Activated B cell treated with CpG ODN at 0.5 μM for 24 hours (primary cell): ENCODE measurements around the gene SLC9C2. TPM values are rescaled to one million over a fixed set of nuclear protein-coding genes. Genes with fewer than 3 reads are reported as not detected.
"Not testable (repeated sequence)": the region's sequence is repeated elsewhere in the genome, so short reads cannot be mapped to it uniquely, and the experiment has no call there.

Source experiments
- ATAC-seq: fragments of 200-7000 bp; cut with Tn5 transposase; one replicate; pipeline ENCODE4 v1.10.0; 2021; ENCODE audit warnings: low read depth, mild to moderate bottlenecking, moderate library complexity
- CTCF ChIA-PET: fragments of 350-600 bp; sonication (Branson Sonifier 250); formaldehyde crosslinking; loops from one replicate; lab custom pipeline; 2021; ENCODE audit warnings: antibody characterized with exemption; lab: Charles Lee
- POLR2A ChIA-PET: fragments of 350-600 bp; sonication (Branson Sonifier 250); formaldehyde crosslinking; loops from one replicate; lab custom pipeline; 2021; ENCODE audit warnings: antibody characterized with exemption; lab: Charles Lee
- DNase-seq: peaks from one replicate; pipeline ENCODE4 v3.0.0; 2022
- H3K27ac Mint-ChIP-seq: one replicate; pipeline ENCODE4 v1.8.0; 2020; ENCODE audit warnings: mixed read lengths
- H3K27me3 Mint-ChIP-seq: one replicate; pipeline ENCODE4 v1.8.0; 2021; ENCODE audit warnings: mixed read lengths
- H3K36me3 Mint-ChIP-seq: one replicate; pipeline ENCODE4 v1.8.0; 2021; ENCODE audit warnings: low read depth, mixed read lengths
- H3K4me1 Mint-ChIP-seq: one replicate; pipeline ENCODE4 v1.8.0; 2021; ENCODE audit warnings: mixed read lengths
- H3K4me3 Mint-ChIP-seq: one replicate; pipeline ENCODE4 v1.8.0; 2020; ENCODE audit warnings: mild to moderate bottlenecking, mixed read lengths
- H3K9me3 Mint-ChIP-seq: one replicate; pipeline ENCODE4 v1.8.0; 2020; ENCODE audit warnings: mixed read lengths
- intact Hi-C: fragments of 100-400 bp; cut with micrococcal nuclease; formaldehyde crosslinking; loops from one replicate; pipeline ENCODE4 v1.15.1; 2024
- total RNA-seq: library from RNA; stranded (reverse); gene quantifications from 2 replicates; pipeline ENCODE4 v1.2.3, GENCODE V29; 2022
- TF ChIP-seq, protein P1 (sequence below): fragments of 200-600 bp; IDR thresholded peaks from one replicate; pipeline ENCODE4 v1.8.0; 2022; ENCODE audit warnings: antibody characterized with exemption, mild to moderate bottlenecking

The SLC9C2 gene
- total RNA-seq, 1 donor from 2014 or later, result not detected

DNA sequence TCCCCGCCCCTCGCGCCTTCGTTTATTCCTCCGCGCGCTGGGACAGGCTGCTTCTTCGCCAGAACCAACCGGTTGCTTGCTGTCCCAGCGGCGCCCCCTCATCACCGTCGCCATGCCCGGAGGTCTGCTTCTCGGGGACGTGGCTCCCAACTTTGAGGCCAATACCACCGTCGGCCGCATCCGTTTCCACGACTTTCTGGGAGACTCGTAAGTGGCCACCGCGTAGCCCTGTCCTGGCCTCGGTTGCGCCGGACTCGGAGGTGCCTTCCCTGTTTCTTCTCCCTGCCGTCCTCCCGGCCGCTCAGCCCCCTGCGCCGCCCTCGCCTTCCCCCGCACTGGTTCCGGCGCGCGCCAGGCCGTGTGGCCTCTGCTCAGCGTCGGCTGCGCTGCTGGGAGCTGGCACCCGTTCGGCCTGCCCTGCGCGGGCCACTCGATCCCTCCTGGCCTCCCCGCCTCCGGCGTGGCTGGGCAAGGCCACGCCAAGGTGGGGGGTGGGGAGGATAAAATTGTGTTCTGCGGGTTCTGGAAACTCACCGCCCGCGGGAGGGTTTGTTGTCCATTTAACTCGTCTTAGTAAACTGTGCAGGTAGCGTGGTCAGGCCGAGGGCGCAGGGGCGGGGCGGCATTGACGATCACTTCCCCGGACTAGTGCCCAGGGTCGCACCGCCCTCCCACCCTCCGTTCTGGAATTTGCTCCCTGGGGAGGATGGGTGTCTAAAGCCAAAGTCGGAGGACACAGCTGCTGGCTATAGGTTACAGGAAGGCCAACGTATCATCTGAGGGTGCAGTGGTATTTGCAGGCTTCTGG lies 125.4 kb downstream of the SLC9C2 start, which contains the start of gene PRDX6:
Gene PRDX6 (plus strand): TSS at position 50 of the 808 bp plus-strand sequence. CDS start 63 bp downstream, at position 113.
- ATAC-seq (peak; percentile 25), DNase-seq (peak; percentile 69)
- no peaks in the 10 kb centered on the region for H3K27me3 Mint-ChIP-seq
- H3K36me3 Mint-ChIP-seq, result peaks cover 27% of the 10 kb centered on the region
- intact Hi-C loops, result loop anchor here (1.0 to 5.0 kb wide), 10 partner anchors 46 to 1545 kb away; partner anchors contain the start of genes CACYBP, CENPL, DARS2 and MRPS14
- TF ChIP-seq, protein P1, sequence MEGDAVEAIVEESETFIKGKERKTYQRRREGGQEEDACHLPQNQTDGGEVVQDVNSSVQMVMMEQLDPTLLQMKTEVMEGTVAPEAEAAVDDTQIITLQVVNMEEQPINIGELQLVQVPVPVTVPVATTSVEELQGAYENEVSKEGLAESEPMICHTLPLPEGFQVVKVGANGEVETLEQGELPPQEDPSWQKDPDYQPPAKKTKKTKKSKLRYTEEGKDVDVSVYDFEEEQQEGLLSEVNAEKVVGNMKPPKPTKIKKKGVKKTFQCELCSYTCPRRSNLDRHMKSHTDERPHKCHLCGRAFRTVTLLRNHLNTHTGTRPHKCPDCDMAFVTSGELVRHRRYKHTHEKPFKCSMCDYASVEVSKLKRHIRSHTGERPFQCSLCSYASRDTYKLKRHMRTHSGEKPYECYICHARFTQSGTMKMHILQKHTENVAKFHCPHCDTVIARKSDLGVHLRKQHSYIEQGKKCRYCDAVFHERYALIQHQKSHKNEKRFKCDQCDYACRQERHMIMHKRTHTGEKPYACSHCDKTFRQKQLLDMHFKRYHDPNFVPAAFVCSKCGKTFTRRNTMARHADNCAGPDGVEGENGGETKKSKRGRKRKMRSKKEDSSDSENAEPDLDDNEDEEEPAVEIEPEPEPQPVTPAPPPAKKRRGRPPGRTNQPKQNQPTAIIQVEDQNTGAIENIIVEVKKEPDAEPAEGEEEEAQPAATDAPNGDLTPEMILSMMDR, result no peak
- no peaks in the 10 kb centered on the region for H3K9me3 Mint-ChIP-seq
- peak within 1 kb of the TSS; percentile 92 for H3K4me3 Mint-ChIP-seq
- ChIA-PET POLR2A (interaction anchor here (0.6 to 3.1 kb wide), 21 partner anchors 12 to 1545 kb away, joined by 3 to 25 read pairs (median 6); partner anchors contain the start of genes CACYBP, CENPL, DARS2 and GAS5), CTCF (interaction anchor here (1.2 to 3.5 kb wide), 3 partner anchors 47 to 733 kb away, joined by 4 to 28 read pairs (median 4); no protein-coding TSS in a partner anchor)
- peaks cover 40% of the 10 kb centered on the region for H3K4me1 Mint-ChIP-seq
- H3K27ac Mint-ChIP-seq, result peak within 1 kb of the TSS; percentile 95

DNA sequence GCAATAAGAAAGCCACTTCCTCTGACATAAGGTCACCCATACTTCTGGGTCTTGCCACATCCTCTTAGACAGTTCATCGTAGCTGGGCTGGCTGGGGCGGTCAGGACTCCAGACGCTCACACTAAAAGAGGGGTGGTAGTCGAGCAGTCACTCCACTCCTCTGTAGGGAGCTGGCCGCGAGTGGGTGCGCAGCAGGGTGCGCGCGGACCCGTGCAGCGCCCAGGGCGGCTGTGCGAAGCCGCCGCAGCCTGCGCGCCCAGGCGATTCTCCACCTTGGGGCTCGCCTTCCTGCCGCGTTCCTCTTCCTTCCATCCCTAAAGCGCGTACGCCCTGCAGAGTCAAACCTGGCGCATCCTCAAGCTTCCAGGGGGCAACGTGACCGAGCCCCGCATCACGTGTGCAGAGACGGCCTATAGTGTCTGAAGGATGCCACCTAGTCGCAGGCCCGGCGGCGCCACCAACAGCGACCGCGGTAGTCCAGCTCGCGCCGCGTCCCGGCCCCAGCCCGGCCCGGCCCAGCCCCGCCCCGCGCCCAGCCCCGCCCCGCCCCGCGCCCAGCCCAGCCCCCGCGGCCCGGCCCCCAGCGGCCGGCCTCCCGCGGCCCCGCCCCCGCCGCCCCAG lies 126.1 kb downstream of the SLC9C2 start:
- H3K4me1 Mint-ChIP-seq, result peaks cover 40% of the 10 kb centered on the region

DNA sequence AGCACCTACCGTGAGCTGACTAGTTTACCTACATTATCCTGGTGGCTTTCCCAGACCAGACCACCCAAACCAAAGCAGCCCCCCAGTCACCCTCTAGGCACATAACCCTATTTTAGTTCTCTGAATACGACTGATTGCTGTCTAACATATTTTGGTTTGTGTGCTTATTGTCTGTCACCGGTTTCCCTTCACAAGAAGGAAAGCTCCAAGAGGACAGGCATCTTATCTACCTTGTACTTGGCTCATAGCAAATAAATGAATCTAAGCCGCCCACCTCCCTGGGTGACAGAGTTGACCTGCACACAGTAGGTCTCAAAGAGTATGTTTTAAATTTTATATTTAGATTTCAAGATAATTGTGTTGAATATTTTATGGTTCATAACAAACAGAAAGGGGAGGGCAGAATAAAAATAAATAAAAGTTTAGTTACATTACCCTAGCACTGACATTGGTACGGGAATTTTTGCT lies 126.6 kb downstream of the SLC9C2 start:
- peaks cover 40% of the 10 kb centered on the region for H3K4me1 Mint-ChIP-seq
- H3K36me3 Mint-ChIP-seq, result peaks cover 24% of the 10 kb centered on the region
- no peak for DNase-seq
- TF ChIP-seq, protein P1, result no peak
- H3K27ac Mint-ChIP-seq, result peak overlapping the region; percentile 95
- peaks cover 2% of the 10 kb centered on the region for H3K9me3 Mint-ChIP-seq
- no peaks in the 10 kb centered on the region for H3K27me3 Mint-ChIP-seq
- ChIA-PET CTCF (interaction anchor here (1.2 to 3.5 kb wide), 2 partner anchors 46 to 698 kb away, joined by 4 to 28 read pairs; no protein-coding TSS in a partner anchor), POLR2A (interaction anchor here (0.6 to 3.1 kb wide), 20 partner anchors 9 to 1547 kb away, joined by 3 to 25 read pairs (median 6); partner anchors contain the start of genes CACYBP, CENPL, DARS2 and GAS5)
- intact Hi-C loops, result loop anchor here (1.0 to 5.0 kb wide), 6 partner anchors 55 to 1546 kb away; partner anchors contain the start of genes MRPS14, RABGAP1L, RC3H1 and SUCO
- peak overlapping the region; percentile 92 for H3K4me3 Mint-ChIP-seq
- ATAC-seq, result no peak

More for the DNA sequence above, 126.1 kb downstream of the SLC9C2 start:
- peaks cover 2% of the 10 kb centered on the region for H3K9me3 Mint-ChIP-seq
- ChIA-PET POLR2A (interaction anchor here (0.6 to 3.1 kb wide), 20 partner anchors 9 to 1546 kb away, joined by 3 to 25 read pairs (median 6); partner anchors contain the start of genes CACYBP, CENPL, DARS2 and GAS5), CTCF (interaction anchor here (1.2 to 3.5 kb wide), 3 partner anchors 46 to 732 kb away, joined by 4 to 28 read pairs (median 4); no protein-coding TSS in a partner anchor)
- intact Hi-C loops, result loop anchor here (1.0 to 5.0 kb wide), 12 partner anchors 45 to 1546 kb away; partner anchors contain the start of genes CACYBP, CENPL, DARS2 and MRPS14
- H3K27me3 Mint-ChIP-seq, result no peaks in the 10 kb centered on the region
- peak overlapping the region; percentile 92 for H3K4me3 Mint-ChIP-seq
- H3K27ac Mint-ChIP-seq, result peak overlapping the region; percentile 95
- peak; percentile 70 for DNase-seq
- TF ChIP-seq, protein P1, result no peak
- peaks cover 25% of the 10 kb centered on the region for H3K36me3 Mint-ChIP-seq
- peak; percentile 94 for ATAC-seq

DNA sequence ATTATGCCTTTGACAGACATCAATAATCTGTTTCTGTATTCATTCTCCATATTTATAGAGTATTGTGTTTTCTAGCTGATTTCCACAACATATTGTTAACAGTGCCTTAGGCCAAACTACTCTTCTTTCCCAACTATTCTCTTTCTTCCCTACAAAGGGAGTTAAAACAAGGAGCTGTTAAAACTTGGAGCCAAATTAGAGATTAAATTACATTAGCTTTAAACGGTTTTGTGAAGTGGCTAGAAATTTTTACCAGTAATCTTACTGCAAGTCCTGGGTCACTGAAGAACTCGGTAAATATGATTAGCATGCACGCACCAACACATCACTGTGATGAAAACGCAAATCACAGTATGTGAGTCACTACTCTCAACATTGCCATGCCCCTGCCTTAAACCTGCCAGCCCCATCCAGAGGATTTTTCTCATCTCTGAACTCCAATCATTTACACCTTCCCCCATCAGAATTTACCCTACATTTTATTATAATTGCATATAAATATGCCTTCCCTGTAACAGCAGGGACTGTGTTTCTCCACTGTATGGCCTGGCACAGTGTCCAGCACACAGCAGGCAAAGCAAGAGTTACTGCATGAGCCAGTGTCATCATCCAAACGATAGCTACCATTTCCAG lies 127.2 kb downstream of the SLC9C2 start:
- ChIA-PET POLR2A (interaction anchor here (0.6 to 3.1 kb wide), 6 partner anchors 37 to 1492 kb away, joined by 3 to 22 read pairs (median 8); partner anchors contain the start of genes CENPL, DARS2 and KLHL20), CTCF (interaction anchor here (3.5 kb wide), 1 partner anchor 45 kb away, joined by 28 read pairs; no protein-coding TSS in a partner anchor)
- H3K27me3 Mint-ChIP-seq, result no peaks in the 10 kb centered on the region
- ATAC-seq (no peak), DNase-seq (no peak)
- no peak overlapping the region for H3K27ac Mint-ChIP-seq
- peaks cover 40% of the 10 kb centered on the region for H3K4me1 Mint-ChIP-seq
- intact Hi-C loops, result loop anchor here (1.0 to 5.0 kb wide), 6 partner anchors 55 to 1547 kb away; partner anchors contain the start of genes MRPS14, RABGAP1L, RC3H1 and SUCO
- peaks cover 2% of the 10 kb centered on the region for H3K9me3 Mint-ChIP-seq
- peak overlapping the region; percentile 92 for H3K4me3 Mint-ChIP-seq
- TF ChIP-seq, protein P1, result no peak
- H3K36me3 Mint-ChIP-seq, result peaks cover 20% of the 10 kb centered on the region

DNA sequence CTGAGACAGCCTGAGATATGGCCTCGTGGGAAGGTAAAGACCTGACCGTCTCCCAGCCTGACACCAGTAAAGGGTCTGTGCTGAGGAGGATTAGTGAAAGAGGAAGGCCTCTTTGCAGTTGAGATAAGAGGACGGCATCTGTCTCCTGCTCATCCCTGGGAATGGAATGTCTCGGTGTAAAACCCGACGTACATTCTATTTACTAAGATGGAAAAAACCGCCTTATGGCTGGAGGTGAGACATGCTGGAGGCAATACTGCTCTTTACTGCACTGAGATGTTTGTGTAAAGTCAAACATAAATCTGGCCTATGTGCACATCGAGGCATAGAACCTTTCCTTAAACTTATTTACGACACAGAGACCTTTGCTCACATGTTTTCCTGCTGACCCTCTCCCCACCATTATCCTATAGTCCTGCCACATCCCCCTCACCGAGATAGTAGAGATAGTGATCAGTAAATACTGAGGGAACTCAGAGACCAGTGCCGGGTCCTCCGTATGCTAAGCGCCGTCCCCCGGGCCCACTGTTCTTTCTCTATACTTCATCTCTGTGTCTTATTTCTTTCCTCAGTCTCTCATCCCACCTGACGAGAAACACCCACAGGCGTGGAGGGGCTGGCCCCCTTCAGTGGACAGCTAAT lies 128.0 kb downstream of the SLC9C2 start:
- H3K4me3 Mint-ChIP-seq, H3K27ac Mint-ChIP-seq, H3K9me3 Mint-ChIP-seq, H3K27me3 Mint-ChIP-seq, POLR2A ChIA-PET, ATAC-seq, DNase-seq: not testable (repeated sequence)
- CTCF ChIA-PET, result interaction anchor here (3.5 kb wide), 1 partner anchor 44 kb away, joined by 28 read pairs; no protein-coding TSS in a partner anchor
- intact Hi-C loops, result loop anchor here (5.0 kb wide), 2 partner anchors 943 to 1547 kb away; partner anchors contain the start of genes MRPS14 and SUCO
- H3K36me3 Mint-ChIP-seq, result peaks cover 23% of the 10 kb centered on the region
- H3K4me1 Mint-ChIP-seq, result peaks cover 37% of the 10 kb centered on the region
